Spleen (tissue), 11 donors: ENCODE results near the gene GRM8. TPM values are rescaled to one million over a fixed set of nuclear protein-coding genes. Genes with fewer than 3 reads are reported as not detected.

Experiments used
- DNase-seq: peaks from one replicate; pipeline ENCODE4 v3.0.0-alpha.2; 2020
- H3K27ac ChIP-seq, 8 donors: fragments of 200-600 bp; sonication (generic) in 7 of 8; 1 replicate in 4 of 8; 2 replicates in 4 of 8; pipeline versions ENCODE4 v1.5.0 to v1.8.0; 2016 to 2021; ENCODE audit warnings: inconsistent platforms in 4 of 8, mild to moderate bottlenecking in 4 of 8, moderate library complexity in 1 of 8
- H3K27me3 ChIP-seq, 7 donors: fragments of 200-600 bp; sonication (generic) in 6 of 7; replicated peaks in 1 of 7; 1 replicate in 4 of 7; 2 replicates in 3 of 7; pipeline versions ENCODE4 v1.5.0 to v1.8.0; 2016 to 2021; ENCODE audit warnings: inconsistent platforms in 3 of 7, mild to moderate bottlenecking in 1 of 7
- H3K36me3 ChIP-seq, 6 donors: fragments of 200-600 bp; sonication (generic) in 5 of 6; 1 replicate in 4 of 6; 2 replicates in 2 of 6; pipeline versions ENCODE4 v1.5.0 to v1.8.0; 2016 to 2021; ENCODE audit warnings: inconsistent platforms in 2 of 6
- H3K4me1 ChIP-seq, 6 donors: fragments of 200-600 bp; sonication (generic) in 5 of 6; 1 replicate in 3 of 6; 2 replicates in 3 of 6; pipeline versions ENCODE4 v1.5.0 to v1.8.0; 2016 to 2021; ENCODE audit warnings: inconsistent platforms in 3 of 6
- H3K4me3 ChIP-seq, 8 donors: fragments of 200-600 bp; sonication (generic) in 7 of 8; 1 replicate in 4 of 8; 2 replicates in 4 of 8; pipeline versions ENCODE4 v1.5.0 to v1.8.0; 2016 to 2021; ENCODE audit warnings: inconsistent platforms in 4 of 8, mild to moderate bottlenecking in 4 of 8, moderate library complexity in 2 of 8
- H3K9me3 ChIP-seq, 8 donors: fragments of 200-600 bp; sonication (generic) in 7 of 8; 1 replicate in 4 of 8; 2 replicates in 4 of 8; pipeline versions ENCODE4 v1.5.0 to v1.8.0; 2016 to 2021; ENCODE audit warnings: inconsistent platforms in 4 of 8
- CTCF ChIP-seq, 11 experiments: fragments of 200-600 bp in 7 of 11; fragments of 450-650 bp in 4 of 11; sonication (generic) in 4 of 11; IDR thresholded peaks in 8 of 11; conservative IDR thresholded peaks in 3 of 11; 1 replicate in 7 of 11; 2 replicates in 4 of 11; pipeline versions ENCODE4 v1.4.0 to v1.8.0; 2016 to 2021; ENCODE audit warnings: antibody characterized with exemption in 11 of 11, inconsistent platforms in 4 of 11, mild to moderate bottlenecking in 1 of 11
- POLR2A ChIP-seq, 3 donors: fragments of 450-650 bp; IDR thresholded peaks; one replicate each; pipeline ENCODE4 v1.5.1; 2017; ENCODE audit warnings: antibody characterized with exemption in 3 of 3, mild to moderate bottlenecking in 1 of 3
- POLR2AphosphoS5 ChIP-seq, 3 donors: sonication (generic); formaldehyde crosslinking; IDR thresholded peaks; one replicate each; pipeline ENCODE4 v1.5.1; 2017; ENCODE audit warnings: antibody characterized with exemption in 3 of 3
- WGBS, 5 donors: extraction: QIAGEN DNeasy Blood & Tissue Kit in 3 of 5; methylation state at CpG; one replicate each; pipeline versions ENCODE4 v1.1.5 to v1.1.7; 2013 to 2018; 5-methylcytosine and 5-hydroxymethylcytosine counted together
- intact Hi-C: fragments of 100-400 bp; cut with DNase I; formaldehyde crosslinking; loops from one replicate; pipeline ENCODE4 v1.15.0; 2023; ENCODE audit warnings: low total_unique reads
- polyA plus RNA-seq, 3 donors: library from polyadenylated mRNA; stranded (reverse); fragments of 200-250 nt; gene quantifications; one replicate each; pipeline ENCODE4 v1.2.1, GENCODE V29; 2013
- total RNA-seq, 7 donors: library from RNA; depleted of rRNA in 3 of 7; stranded (reverse); fragments of >200 nt in 3 of 7; fragmentation: NEBNext Ultra II Directional in 4 of 7; extraction: Animal tissue kit (Norgen Biotek cat#: 25700) in 4 of 7; gene quantifications; one replicate each; pipeline versions ENCODE4 v1.1.0 to v1.2.1, GENCODE V29; 2016 to 2021
- donor health status: healthy with polysubstance abuse.
- donor health status: DM: no; HTN: no; CAD: no; lungs with moderate emphysema.
- donor health status: DM: no; HTN: no; CAD: no.
- donor health status: Bipolar disorder and iron deficiency.
- donor health status: healthy.
- donor health status: DM: no; HTN: no; CAD: no.
- donor health status: DM: yes; HTN: yes; CAD: no.

GRM8 gene
- total and polyA plus RNA-seq, 10 donors = 0.30 to 0.60 TPM; not detected in 8

GRCh38 chr7:127080576-127080975 is 172.2 kb downstream of the GRM8 start:
- intact Hi-C loops = no loop called here
- TF ChIP-seq POLR2A (IDR thresholded peaks at IDR 0.05) = no peak
- H3K9me3 ChIP-seq = peaks cover 0 to 8% (median 0%) of the 10 kb centered on the region in 8 donors
- H3K27me3 ChIP-seq = no peaks in the 10 kb centered on the region
- no peaks in the 10 kb centered on the region for H3K36me3 ChIP-seq
- no peak overlapping the region for H3K27ac ChIP-seq
- DNase-seq = no peak
- H3K4me3 ChIP-seq = no peak overlapping the region
- no peaks in the 10 kb centered on the region for H3K4me1 ChIP-seq
- WGBS, 5 donors = 49 to 71% (median 64%) methylated on average over 2 of the region's 2 CpGs

- Histone ChIP-seq H3K9me3 (peaks cover 0 to 28% (median 22%) of the 10 kb centered on the region in 8 donors), H3K36me3 (no peaks in the 10 kb centered on the region), H3K27me3 (no peaks in the 10 kb centered on the region), H3K27ac (no peak overlapping the region), H3K4me3 (no peak overlapping the region), H3K4me1 (no peaks in the 10 kb centered on the region)
- TF ChIP-seq POLR2A (IDR thresholded peaks at IDR 0.05) = no peak
- no peak for TF ChIP-seq CTCF (IDR thresholded peaks at IDR 0.05 in 8 of 11, conservative IDR thresholded peaks at IDR 0.05 in 3 of 11)
- no peak for TF ChIP-seq POLR2AphosphoS5 (IDR thresholded peaks at IDR 0.05)
- 56 to 80% (median 72%) methylated on average over 3 of the region's 3 CpGs for WGBS, 5 donors
- no peak for DNase-seq
- intact Hi-C loops = no loop called here
Observed at GRCh38 chr7:127066974-127067373, 185.8 kb downstream of the GRM8 start.

GRCh38 chr7:127059475-127059874 is 193.3 kb downstream of the GRM8 start:
- no peak for DNase-seq
- Histone ChIP-seq H3K9me3 (peaks cover 0 to 20% (median 14%) of the 10 kb centered on the region in 8 donors), H3K27ac (no peak overlapping the region), H3K27me3 (no peaks in the 10 kb centered on the region), H3K4me1 (no peaks in the 10 kb centered on the region), H3K36me3 (no peaks in the 10 kb centered on the region), H3K4me3 (no peak overlapping the region)
- 78 to 89% (median 86%) methylated on average over 6 of the region's 6 CpGs for WGBS, 5 donors
- TF ChIP-seq POLR2A (IDR thresholded peaks at IDR 0.05) = no peak
- TF ChIP-seq POLR2AphosphoS5 (IDR thresholded peaks at IDR 0.05) = no peak
- no peak for TF ChIP-seq CTCF (IDR thresholded peaks at IDR 0.05 in 8 of 11, conservative IDR thresholded peaks at IDR 0.05 in 3 of 11)
- intact Hi-C loops = no loop called here

GRCh38 chr7:127057918-127058317 is 194.8 kb downstream of the GRM8 start:
- Histone ChIP-seq H3K4me3 (no peak overlapping the region), H3K27me3 (no peaks in the 10 kb centered on the region), H3K27ac (no peak overlapping the region), H3K4me1 (no peaks in the 10 kb centered on the region), H3K9me3 (peaks cover 0 to 4% (median under 1%) of the 10 kb centered on the region in 8 donors), H3K36me3 (no peaks in the 10 kb centered on the region)
- no peak for TF ChIP-seq POLR2AphosphoS5 (IDR thresholded peaks at IDR 0.05)
- no peak for TF ChIP-seq CTCF (IDR thresholded peaks at IDR 0.05 in 8 of 11, conservative IDR thresholded peaks at IDR 0.05 in 3 of 11)
- no peak for TF ChIP-seq POLR2A (IDR thresholded peaks at IDR 0.05)
- WGBS, 5 donors = 68 to 83% (median 75%) methylated on average over 9 of the region's 9 CpGs
- intact Hi-C loops = no loop called here
- no peak for DNase-seq

GRCh38 chr7:127056202-127056601 is 196.5 kb downstream of the GRM8 start:
- Histone ChIP-seq H3K4me3 (no peak overlapping the region), H3K27me3 (no peaks in the 10 kb centered on the region), H3K27ac (no peak overlapping the region), H3K4me1 (no peaks in the 10 kb centered on the region), H3K36me3 (no peaks in the 10 kb centered on the region), H3K9me3 (no peaks in the 10 kb centered on the region)
- intact Hi-C loops = no loop called here
- TF ChIP-seq POLR2AphosphoS5 (IDR thresholded peaks at IDR 0.05) = no peak
- no peak for TF ChIP-seq POLR2A (IDR thresholded peaks at IDR 0.05)
- no peak for TF ChIP-seq CTCF (IDR thresholded peaks at IDR 0.05 in 8 of 11, conservative IDR thresholded peaks at IDR 0.05 in 3 of 11)
- no peak for DNase-seq
